NCI-H748 treated with DMSO at 0.1 percent for 48 hours (cell line): ENCODE results near the gene SLC4A1.
"Not testable (repeated sequence)": the region's sequence is repeated elsewhere in the genome, so short reads cannot be mapped to it uniquely, and the experiment has no call there.

Experiments used
- DNase-seq: peaks from one replicate; lab custom pipeline; 2025; lab: John Stamatoyannopoulos, UW

SLC4A1 gene

DNA sequence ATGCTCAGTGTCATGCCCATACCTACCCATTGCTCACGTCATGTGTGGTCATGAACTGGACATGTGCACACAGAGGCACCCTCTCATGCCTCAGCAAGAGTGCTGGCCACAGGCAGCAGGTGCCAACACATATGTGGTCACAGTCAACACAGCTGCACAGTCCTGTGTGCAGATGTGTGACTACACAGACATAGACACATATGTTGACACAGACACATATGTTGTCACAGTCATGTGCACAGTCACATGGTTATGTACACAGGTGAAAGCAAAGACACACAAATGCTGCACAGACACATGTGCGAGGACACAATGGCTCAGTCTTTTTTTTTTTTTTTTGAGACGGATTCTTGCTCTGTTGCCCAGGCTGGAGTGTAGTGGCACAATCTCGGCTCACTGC, 11.3 kb downstream of the SLC4A1 start:
- no peak for DNase-seq

DNA sequence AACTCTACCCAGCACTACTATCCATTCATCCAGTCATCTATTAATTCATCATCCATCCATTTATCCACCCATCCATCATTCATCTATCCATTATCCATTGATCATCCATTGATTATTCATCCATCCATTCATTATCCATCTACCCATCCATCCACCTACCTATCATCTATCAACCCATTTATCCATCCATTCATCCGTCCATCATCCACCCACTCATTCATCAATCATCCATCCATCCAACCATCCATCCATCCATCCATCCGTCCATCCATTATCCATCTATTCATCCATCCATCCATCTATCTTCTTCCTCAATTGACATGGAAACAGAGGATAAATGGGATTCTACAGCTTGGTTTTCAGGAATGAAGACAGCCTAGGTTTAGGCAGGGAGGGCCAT, 12.0 kb downstream of the SLC4A1 start:
- DNase-seq, result no peak

DNA sequence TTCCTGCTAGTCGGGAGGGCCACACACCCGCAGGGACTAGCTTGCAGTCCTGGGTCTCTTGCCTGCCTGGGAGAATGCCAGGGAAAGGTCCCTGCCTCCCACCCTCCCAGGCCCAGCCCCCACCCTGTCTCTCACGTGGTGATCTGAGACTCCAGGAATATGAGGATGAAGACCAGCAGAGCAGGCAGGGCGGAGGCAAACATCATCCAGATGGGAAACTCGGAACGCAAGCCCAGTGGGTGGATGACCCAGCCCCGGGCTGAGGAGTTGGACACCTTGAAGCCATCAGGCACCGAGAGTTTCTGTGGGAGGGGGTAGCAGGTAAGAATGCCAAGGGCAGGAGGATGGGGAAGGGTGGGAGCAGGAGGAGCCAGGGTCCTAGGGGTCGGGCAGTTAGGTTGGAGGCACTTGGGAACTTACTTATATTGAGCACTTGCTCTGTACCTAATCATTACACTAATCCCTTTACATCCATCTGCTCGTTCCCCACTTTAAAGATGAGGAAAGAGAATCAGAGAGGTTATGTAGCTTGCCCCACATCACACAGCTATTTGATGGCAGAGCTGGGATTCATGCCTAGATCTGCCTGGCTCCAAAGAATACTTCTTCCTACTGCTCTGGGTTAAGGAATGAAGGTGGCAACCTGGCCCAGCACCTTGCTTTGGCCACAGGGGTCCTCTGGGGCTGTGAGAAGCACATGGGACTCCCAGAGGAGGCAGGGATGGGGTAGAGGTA, 13.4 kb downstream of the SLC4A1 start:
- no peak for DNase-seq

DNA sequence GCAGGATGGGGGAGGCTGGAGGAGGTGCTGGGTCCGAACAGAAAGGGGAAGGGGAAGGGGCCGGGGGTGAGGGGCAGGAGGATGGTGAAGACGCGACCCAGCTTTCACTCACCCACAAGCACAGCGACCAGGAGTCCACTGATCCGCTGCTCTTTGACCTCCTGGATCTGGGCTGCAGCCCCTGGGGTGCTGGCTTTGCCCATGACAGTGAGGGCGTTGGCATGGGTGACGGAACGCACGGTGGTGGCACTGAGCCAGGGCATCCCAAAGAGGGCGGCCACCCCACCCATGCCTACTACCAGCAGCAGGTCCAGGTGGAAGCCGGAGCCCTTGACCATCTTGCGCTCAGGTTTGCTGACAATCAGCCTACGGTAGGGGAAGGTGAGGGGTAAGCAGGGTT, 14.9 kb downstream of the SLC4A1 start:
- DNase-seq, result no peak

GRCh38 chr17:44251062-44251461, 16.9 kb downstream of the SLC4A1 start:
- DNase-seq, result no peak

DNA sequence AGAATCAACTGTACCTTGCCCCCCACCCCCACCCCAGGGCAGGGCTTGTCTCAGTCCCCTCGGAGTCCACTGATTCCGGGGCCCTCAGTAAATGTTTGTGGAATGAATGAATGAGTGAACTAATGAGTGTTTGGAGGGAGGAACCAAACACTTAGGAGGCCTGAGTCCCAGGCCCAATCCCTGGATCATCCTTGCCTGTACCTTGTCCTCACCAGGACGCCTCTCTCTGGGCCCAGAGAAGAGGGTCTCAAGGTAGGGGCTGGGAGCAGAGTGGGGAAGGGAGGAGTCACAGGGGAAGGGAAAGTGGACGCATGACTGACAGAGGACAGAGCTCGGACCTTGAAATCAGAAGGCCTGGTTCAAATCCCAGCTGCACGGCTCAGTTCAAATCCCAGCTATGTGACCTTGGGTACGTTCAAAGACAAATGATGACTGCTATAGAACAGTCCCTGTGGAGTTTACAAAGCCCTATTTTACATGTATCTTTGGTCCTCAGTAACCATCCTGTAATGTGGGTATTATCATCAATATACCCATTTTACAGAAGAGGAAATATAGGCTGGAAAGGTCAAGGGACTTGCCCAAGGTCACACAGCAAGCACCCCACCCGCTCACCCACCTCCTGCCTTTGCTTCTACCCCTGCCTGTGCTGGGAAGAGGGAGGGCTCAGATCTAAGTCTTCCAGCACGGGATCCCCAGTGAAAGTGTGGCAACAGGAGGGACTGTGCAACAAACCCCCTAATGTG, 18.3 kb downstream of the SLC4A1 start:
- no peak for DNase-seq

- DNase-seq, result no peak
Observed at GRCh38 chr17:44247876-44248736, 19.8 kb downstream of the SLC4A1 start.

DNA sequence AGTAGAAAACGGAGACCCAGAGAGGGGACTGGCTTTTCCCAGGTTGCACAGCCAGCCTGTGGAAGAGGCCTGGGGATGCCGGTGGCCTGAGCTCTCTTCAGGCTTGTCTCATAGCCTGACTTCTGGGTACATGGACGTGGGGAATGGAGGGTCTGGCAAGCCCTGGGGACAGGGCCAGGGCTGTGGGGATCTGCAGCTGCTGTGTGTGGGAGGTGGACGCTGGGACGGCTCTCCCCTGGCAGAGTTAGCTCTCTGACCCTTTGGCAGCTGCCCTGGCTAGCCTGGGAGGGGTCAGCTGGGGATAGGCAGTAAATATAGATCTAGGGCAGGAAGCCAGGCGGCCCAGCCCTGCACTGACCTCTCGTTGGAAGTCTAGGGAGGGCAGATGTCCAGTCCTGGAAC, 20.5 kb downstream of the SLC4A1 start:
- no peak for DNase-seq

- DNase-seq, result no peak
Observed at GRCh38 chr17:44241106-44241624, 26.8 kb downstream of the SLC4A1 start.

DNA sequence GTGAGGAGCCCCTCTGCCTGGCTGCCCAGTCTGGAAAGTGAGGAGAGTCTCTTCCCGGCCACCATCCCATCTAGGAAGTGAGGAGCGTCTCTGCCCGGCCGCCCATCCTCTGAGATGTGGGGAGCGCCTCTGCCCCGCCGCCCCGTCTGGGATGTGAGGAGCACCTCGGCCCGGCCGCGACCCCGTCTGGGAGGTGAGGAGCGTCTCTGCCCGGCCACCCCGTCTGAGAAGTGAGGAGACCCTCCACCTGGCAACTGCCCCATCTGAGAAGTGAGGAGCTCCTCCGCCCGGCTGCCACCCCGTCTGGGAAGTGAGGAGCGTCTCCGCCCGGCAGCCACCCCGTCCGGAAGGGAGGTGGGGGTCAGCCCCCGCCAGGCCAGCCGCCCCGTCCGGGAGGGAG, 30.0 kb downstream of the SLC4A1 start:
- DNase-seq, result not testable (repeated sequence)

- DNase-seq, result no peak
Observed at GRCh38 chr17:44236444-44236991, 31.4 kb downstream of the SLC4A1 start.

- no peak for DNase-seq
Observed at GRCh38 chr17:44235583-44235936, 32.4 kb downstream of the SLC4A1 start.

GRCh38 chr17:44233582-44233981, 34.4 kb downstream of the SLC4A1 start:
- no peak for DNase-seq

- no peak for DNase-seq
Observed at GRCh38 chr17:44232061-44232460, 35.9 kb downstream of the SLC4A1 start.

- DNase-seq, result no peak
Observed at GRCh38 chr17:44230140-44230539, 37.8 kb downstream of the SLC4A1 start.

- no peak for DNase-seq
Observed at GRCh38 chr17:44229090-44229489, 38.8 kb downstream of the SLC4A1 start.

GRCh38 chr17:44223541-44224071, 44.3 kb downstream of the SLC4A1 start:
- no peak for DNase-seq

- peak; percentile 89 for DNase-seq
Observed at GRCh38 chr17:44222112-44222869, 45.6 kb downstream of the SLC4A1 start.

DNA sequence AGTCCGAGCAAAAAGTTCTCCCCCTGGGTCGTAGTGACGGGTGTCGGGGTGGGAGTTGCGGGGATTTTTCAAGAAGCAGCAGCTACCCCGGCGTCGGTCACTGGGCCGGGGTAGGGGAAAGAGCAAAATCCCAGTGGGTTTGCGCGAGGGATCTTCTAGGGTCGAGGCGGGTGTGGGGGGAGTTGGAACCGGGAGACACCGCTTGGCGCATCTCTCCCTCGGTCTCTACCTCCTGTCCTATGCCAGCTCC, 46.1 kb downstream of the SLC4A1 start:
- DNase-seq, result no peak

- peak; percentile 51 for DNase-seq
Observed at GRCh38 chr17:44221084-44221861, 46.7 kb downstream of the SLC4A1 start.
